Measurements from ENCODE around the gene NLGN1. TPM values are rescaled to one million over a fixed set of nuclear protein-coding genes. Genes with fewer than 3 reads are reported as not detected.

NLGN1 gene
- total and polyA plus RNA-seq, 9 of the 15 experiments (the other 6 are each of a cell fraction or from before 2014, with no cell fraction given): under 0.01 to 0.01 TPM; not detected in 7

GRCh38 chr3:173732237-173732636, 334.7 kb downstream of the NLGN1 start:
- Histone ChIP-seq H3K4me2 (ENCODE audit: insufficient read depth, low read length) (no peak overlapping the region), H3K9me3 (replicated peaks; ENCODE audit: control insufficient read depth, insufficient read depth, low read depth, low read length) (no peaks in the 10 kb centered on the region), H2AFZ (ENCODE audit: low read depth, low read length) (no peak overlapping the region), H4K20me1 (replicated peaks; ENCODE audit: control insufficient read depth, insufficient read depth, low read length) (no peaks in the 10 kb centered on the region), H3K4me3 (no peak overlapping the region), H3K36me3 (ENCODE audit: control insufficient read depth, insufficient read depth, low read length) (no peaks in the 10 kb centered on the region), H3K9me1 (ENCODE audit: control insufficient read depth, insufficient read depth, low read length) (no peaks in the 10 kb centered on the region), H3K9ac (ENCODE audit: insufficient read depth in 1 of 2, low read depth in 2 of 2, low read length in 2 of 2) (no peak overlapping the region), H3K4me1 (replicated peaks in 1 of 2; ENCODE audit: control insufficient read depth in 2 of 2, insufficient read depth in 2 of 2, low read length in 2 of 2) (no peaks in the 10 kb centered on the region), H3K27me3 (ENCODE audit: control insufficient read depth in 2 of 2, insufficient read depth in 2 of 2, low read length in 2 of 2) (no peaks in the 10 kb centered on the region), H3K27ac (ENCODE audit: extremely low read depth, low read depth, low read length) (no peak overlapping the region), H3K79me2 (ENCODE audit: control insufficient read depth, insufficient read depth, low read length) (no peaks in the 10 kb centered on the region)
- BruUV-seq (replicated peaks): no TSS peak
- in situ Hi-C loops (cut with MboI) (no loop called here), intact Hi-C loops (cut with micrococcal nuclease) (no loop called here)
- ATAC-seq (no peak), FAIRE-seq (no peak), DNase-seq (ENCODE audit: extremely low read depth in 1 of 4, low spot score in 3 of 4) (no peak)
- WGBS (ENCODE audit: insufficient coverage, low coverage, missing lambda C conversion rate): 9% methylated on average over 4 of the region's 4 CpGs
- ChIA-PET CTCF (ENCODE audit: low intra/inter-chr PET ratio) (no interaction called here), POLR2A (no interaction called here)
- TF ChIP-seq KAT8 (IDR thresholded peaks at IDR 0.05; ENCODE audit: low read depth) (no peak), ZFP36 (IDR thresholded peaks at IDR 0.05; ENCODE audit: low read depth, low read length, partially characterized antibody) (no peak), NRF1 (conservative IDR thresholded peaks at IDR 0.05 in 1 of 2, IDR thresholded peaks at IDR 0.05 in 1 of 2) (no peak), NKRF (IDR thresholded peaks at IDR 0.05; ENCODE audit: borderline replicate concordance) (no peak), ELK3 (CRISPR knock-in tag; IDR thresholded peaks at IDR 0.05) (no peak), KDM1A (IDR thresholded peaks at IDR 0.05) (no peak), ZBTB8A (IDR thresholded peaks at IDR 0.05; ENCODE audit: partially characterized antibody) (no peak), ATF7 (IDR thresholded peaks at IDR 0.05) (no peak), ZNF584 (CRISPR knock-in tag; IDR thresholded peaks at IDR 0.05; ENCODE audit: low read depth) (no peak), DPF2 (IDR thresholded peaks at IDR 0.05) (no peak)
- TF ChIP-seq, protein P1, sequence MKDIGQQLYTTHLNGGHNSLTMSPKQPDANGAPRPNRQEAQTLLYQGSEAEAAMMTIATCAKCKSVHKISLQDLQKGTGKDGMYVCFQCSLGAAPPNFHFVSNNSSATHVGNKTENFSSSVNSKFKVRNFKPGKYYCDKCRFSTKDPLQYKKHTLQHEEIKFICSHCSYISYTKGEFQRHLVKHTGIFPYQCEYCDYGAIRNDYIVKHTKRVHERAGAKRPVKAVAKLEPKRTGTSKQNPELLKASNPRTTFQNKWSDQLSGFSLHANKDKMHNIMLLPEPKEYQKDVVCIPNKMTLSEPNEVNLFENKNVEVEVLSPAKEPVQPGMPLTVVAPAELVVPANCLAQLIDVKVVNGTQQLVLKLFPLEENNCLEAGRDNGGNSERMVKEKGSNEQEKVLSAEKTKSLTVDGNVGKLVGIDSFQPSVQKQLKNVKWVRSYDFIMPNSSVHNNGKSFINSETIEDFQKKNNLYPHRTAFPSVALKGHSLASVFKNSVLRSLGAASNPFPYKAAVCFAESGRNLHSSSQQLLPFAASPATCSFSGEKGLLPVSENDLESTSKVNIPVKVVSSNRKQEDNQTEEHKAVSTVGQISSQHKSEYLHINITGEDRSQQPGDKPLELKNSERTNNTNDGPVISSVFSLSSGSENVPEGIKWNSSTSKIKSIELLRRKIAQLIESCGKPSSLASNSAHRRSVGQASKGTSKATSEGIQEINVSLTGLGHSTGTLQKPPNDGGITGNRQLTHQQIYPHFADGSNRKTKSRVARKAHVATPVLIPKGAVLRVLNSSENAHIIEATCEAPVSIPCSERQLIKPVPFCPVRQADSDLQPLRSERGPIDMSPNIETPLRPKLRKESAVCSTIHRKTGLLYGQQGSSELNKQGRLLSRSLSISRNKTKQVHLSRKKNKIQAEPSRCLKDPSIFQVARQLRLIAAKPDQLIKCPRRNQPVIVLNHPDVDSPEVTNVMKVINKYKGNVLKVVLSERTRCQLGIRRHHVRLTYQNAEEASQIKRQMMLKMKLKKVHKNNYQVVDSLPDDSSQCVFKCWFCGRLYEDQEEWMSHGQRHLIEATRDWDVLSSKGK (CRISPR knock-in tag; IDR thresholded peaks at IDR 0.05): no peak
